ENCODE data around the gene IGFBP1. TPM values are rescaled to one million over a fixed set of nuclear protein-coding genes. Genes with fewer than 3 reads are reported as not detected.

The IGFBP1 gene
- total RNA-seq, 5 donors from 2014 or later (not counting 1 experiment from before 2014, with no cell fraction given) = 0.38 to 0.44 TPM; not detected in 3

- CTCF ChIA-PET = no interaction called here
- WGBS (ENCODE audit: insufficient coverage) = 52% methylated on average over 3 of the region's 3 CpGs
- no peak for ATAC-seq (replicated peaks in 1 of 4)
- POLR2A ChIA-PET = no interaction called here
- no peaks in the 10 kb centered on the region for H3K36me3 Mint-ChIP-seq
- no peak overlapping the region for H3K4me3 ChIP-seq (ENCODE audit: control insufficient read depth in 1 of 2, extremely low read depth in 1 of 2, low read length in 1 of 2)
- no peak overlapping the region for H3K4me3 Mint-ChIP-seq
- H3K4me1 Mint-ChIP-seq = no peaks in the 10 kb centered on the region
- peaks cover 2 to 10% of the 10 kb centered on the region in 2 donors for H3K27me3 Mint-ChIP-seq
- no peak overlapping the region for H3K27ac Mint-ChIP-seq
- H3K27me3 ChIP-seq (replicated peaks in 1 of 2; ENCODE audit: control insufficient read depth in 2 of 2, extremely low read depth in 1 of 2, insufficient read depth in 2 of 2, low read length in 1 of 2) = peaks cover 0 to 3% of the 10 kb centered on the region in 2 experiments
- no peak overlapping the region for H3K27ac ChIP-seq (ENCODE audit: low read length)
- no peaks in the 10 kb centered on the region for H3K4me1 ChIP-seq (ENCODE audit: control insufficient read depth in 1 of 2, extremely low read depth in 1 of 2, insufficient read depth in 2 of 2, low read length in 2 of 2)
- DNase-seq = no peak
- H3K36me3 ChIP-seq (ENCODE audit: control insufficient read depth in 2 of 2, extremely low read depth in 1 of 2, insufficient read depth in 1 of 2, low read length in 1 of 2) = no peaks in the 10 kb centered on the region
- no peaks in the 10 kb centered on the region for H3K9me3 ChIP-seq
- H3K9me3 Mint-ChIP-seq = peaks cover 3 to 9% (median 8%) of the 10 kb centered on the region in 3 donors
Observed at GRCh38 chr7:45878457-45879144, 9.7 kb upstream of the IGFBP1 start.

GRCh38 chr7:45880433-45880860, 7.8 kb upstream of the IGFBP1 start:
- Histone ChIP-seq H3K4me3 (ENCODE audit: control insufficient read depth in 1 of 2, extremely low read depth in 1 of 2, low read length in 1 of 2) (no peak overlapping the region), H3K9me3 (no peaks in the 10 kb centered on the region), H3K36me3 (ENCODE audit: control insufficient read depth in 2 of 2, extremely low read depth in 1 of 2, insufficient read depth in 1 of 2, low read length in 1 of 2) (no peaks in the 10 kb centered on the region), H3K4me1 (ENCODE audit: control insufficient read depth in 1 of 2, extremely low read depth in 1 of 2, insufficient read depth in 2 of 2, low read length in 2 of 2) (no peaks in the 10 kb centered on the region), H3K27ac (ENCODE audit: low read length) (no peak overlapping the region), H3K27me3 (replicated peaks in 1 of 2; ENCODE audit: control insufficient read depth in 2 of 2, extremely low read depth in 1 of 2, insufficient read depth in 2 of 2, low read length in 1 of 2) (peaks cover 0 to 13% of the 10 kb centered on the region in 2 experiments)
- Mint-ChIP-seq H3K4me3 (no peak overlapping the region), H3K27ac (no peak overlapping the region), H3K4me1 (no peaks in the 10 kb centered on the region), H3K27me3 (peaks cover 14 to 23% of the 10 kb centered on the region in 2 donors), H3K9me3 (peaks cover 3 to 9% (median 8%) of the 10 kb centered on the region in 3 donors), H3K36me3 (no peaks in the 10 kb centered on the region)
- 92% methylated on average over 4 of the region's 7 CpGs for WGBS (ENCODE audit: insufficient coverage)
- DNase-seq (no peak), ATAC-seq (replicated peaks in 1 of 4) (no peak)
- POLR2A ChIA-PET = no interaction called here
- CTCF ChIA-PET = no interaction called here

GRCh38 chr7:45881280-45881758, 7.0 kb upstream of the IGFBP1 start:
- no peak for ATAC-seq (replicated peaks in 1 of 4)
- no peak overlapping the region for H3K4me3 ChIP-seq (ENCODE audit: control insufficient read depth in 1 of 2, extremely low read depth in 1 of 2, low read length in 1 of 2)
- H3K36me3 ChIP-seq (ENCODE audit: control insufficient read depth in 2 of 2, extremely low read depth in 1 of 2, insufficient read depth in 1 of 2, low read length in 1 of 2) = no peaks in the 10 kb centered on the region
- no peaks in the 10 kb centered on the region for H3K9me3 ChIP-seq
- CTCF ChIA-PET = interaction anchor here in 1 of 2 donors (0.6 kb wide), 1 partner anchor 90 kb away, joined by 3 read pairs; no protein-coding TSS in a partner anchor
- H3K9me3 Mint-ChIP-seq = peaks cover 3 to 9% (median 8%) of the 10 kb centered on the region in 3 donors
- H3K27me3 Mint-ChIP-seq = peaks cover 18 to 29% of the 10 kb centered on the region in 2 donors
- no peaks in the 10 kb centered on the region for H3K4me1 Mint-ChIP-seq
- H3K4me1 ChIP-seq (ENCODE audit: control insufficient read depth in 1 of 2, extremely low read depth in 1 of 2, insufficient read depth in 2 of 2, low read length in 2 of 2) = no peaks in the 10 kb centered on the region
- H3K4me3 Mint-ChIP-seq = no peak overlapping the region
- H3K27ac Mint-ChIP-seq = no peak overlapping the region
- H3K36me3 Mint-ChIP-seq = no peaks in the 10 kb centered on the region
- no peak for DNase-seq
- POLR2A ChIA-PET = no interaction called here
- WGBS (ENCODE audit: insufficient coverage) = 100% methylated on average over 3 of the region's 9 CpGs
- peaks cover 0 to 14% of the 10 kb centered on the region in 2 experiments for H3K27me3 ChIP-seq (replicated peaks in 1 of 2; ENCODE audit: control insufficient read depth in 2 of 2, extremely low read depth in 1 of 2, insufficient read depth in 2 of 2, low read length in 1 of 2)
- no peak overlapping the region for H3K27ac ChIP-seq (ENCODE audit: low read length)

GRCh38 chr7:45881759-45882464, 6.4 kb upstream of the IGFBP1 start:
- no peak for DNase-seq
- 60% methylated on average over 10 of the region's 12 CpGs for WGBS (ENCODE audit: insufficient coverage)
- Mint-ChIP-seq H3K4me3 (no peak overlapping the region), H3K27ac (no peak overlapping the region), H3K36me3 (no peaks in the 10 kb centered on the region), H3K9me3 (peaks cover 3 to 9% (median 8%) of the 10 kb centered on the region in 3 donors), H3K27me3 (peaks cover 24 to 35% of the 10 kb centered on the region in 2 donors), H3K4me1 (no peaks in the 10 kb centered on the region)
- ChIA-PET POLR2A (no interaction called here), CTCF (interaction anchor here in 1 of 2 donors (0.6 kb wide), 1 partner anchor 91 kb away, joined by 3 read pairs; no protein-coding TSS in a partner anchor)
- no peaks in the 10 kb centered on the region for H3K9me3 ChIP-seq
- H3K27ac ChIP-seq (ENCODE audit: low read length) = no peak overlapping the region
- H3K4me1 ChIP-seq (ENCODE audit: control insufficient read depth in 1 of 2, extremely low read depth in 1 of 2, insufficient read depth in 2 of 2, low read length in 2 of 2) = no peaks in the 10 kb centered on the region
- H3K27me3 ChIP-seq (replicated peaks in 1 of 2; ENCODE audit: control insufficient read depth in 2 of 2, extremely low read depth in 1 of 2, insufficient read depth in 2 of 2, low read length in 1 of 2) = peaks cover 0 to 14% of the 10 kb centered on the region in 2 experiments
- no peak for ATAC-seq (replicated peaks in 1 of 4)
- H3K36me3 ChIP-seq (ENCODE audit: control insufficient read depth in 2 of 2, extremely low read depth in 1 of 2, insufficient read depth in 1 of 2, low read length in 1 of 2) = no peaks in the 10 kb centered on the region
- H3K4me3 ChIP-seq (ENCODE audit: control insufficient read depth in 1 of 2, extremely low read depth in 1 of 2, low read length in 1 of 2) = no peak overlapping the region

- Histone ChIP-seq H3K9me3 (no peaks in the 10 kb centered on the region), H3K4me3 (ENCODE audit: control insufficient read depth in 1 of 2, extremely low read depth in 1 of 2, low read length in 1 of 2) (no peak overlapping the region), H3K27me3 (replicated peaks in 1 of 2; ENCODE audit: control insufficient read depth in 2 of 2, extremely low read depth in 1 of 2, insufficient read depth in 2 of 2, low read length in 1 of 2) (peaks cover 0 to 17% of the 10 kb centered on the region in 2 experiments), H3K27ac (ENCODE audit: low read length) (no peak overlapping the region), H3K4me1 (ENCODE audit: control insufficient read depth in 1 of 2, extremely low read depth in 1 of 2, insufficient read depth in 2 of 2, low read length in 2 of 2) (no peaks in the 10 kb centered on the region), H3K36me3 (ENCODE audit: control insufficient read depth in 2 of 2, extremely low read depth in 1 of 2, insufficient read depth in 1 of 2, low read length in 1 of 2) (no peaks in the 10 kb centered on the region)
- POLR2A ChIA-PET = no interaction called here
- Mint-ChIP-seq H3K36me3 (no peaks in the 10 kb centered on the region), H3K4me3 (no peak overlapping the region), H3K4me1 (no peaks in the 10 kb centered on the region), H3K27ac (no peak overlapping the region), H3K27me3 (peaks cover 29 to 40% of the 10 kb centered on the region in 2 donors), H3K9me3 (peaks cover 0 to 9% (median 8%) of the 10 kb centered on the region in 3 donors)
- CTCF ChIA-PET = no interaction called here
- ATAC-seq (replicated peaks in 1 of 4) = no peak
- DNase-seq = no peak
- WGBS (ENCODE audit: insufficient coverage) = 55% methylated on average over 2 of the region's 5 CpGs
Observed at GRCh38 chr7:45882465-45882810, 5.8 kb upstream of the IGFBP1 start.

GRCh38 chr7:45884136-45884535, 4.2 kb upstream of the IGFBP1 start:
- Mint-ChIP-seq H3K4me1 (peaks cover 0 to 5% (median 2%) of the 10 kb centered on the region in 3 donors), H3K9me3 (peaks cover 0 to 4% (median 2%) of the 10 kb centered on the region in 3 donors), H3K27me3 (peaks cover 42 to 50% of the 10 kb centered on the region in 2 donors), H3K36me3 (no peaks in the 10 kb centered on the region), H3K4me3 (no peak overlapping the region), H3K27ac (no peak overlapping the region)
- WGBS (ENCODE audit: insufficient coverage) = 82% methylated on average over 4 of the region's 4 CpGs
- Histone ChIP-seq H3K4me1 (ENCODE audit: control insufficient read depth in 1 of 2, extremely low read depth in 1 of 2, insufficient read depth in 2 of 2, low read length in 2 of 2) (no peaks in the 10 kb centered on the region), H3K27ac (ENCODE audit: low read length) (no peak overlapping the region), H3K27me3 (replicated peaks in 1 of 2; ENCODE audit: control insufficient read depth in 2 of 2, extremely low read depth in 1 of 2, insufficient read depth in 2 of 2, low read length in 1 of 2) (peaks cover 0 to 31% of the 10 kb centered on the region in 2 experiments), H3K36me3 (ENCODE audit: control insufficient read depth in 2 of 2, extremely low read depth in 1 of 2, insufficient read depth in 1 of 2, low read length in 1 of 2) (no peaks in the 10 kb centered on the region), H3K9me3 (no peaks in the 10 kb centered on the region), H3K4me3 (ENCODE audit: control insufficient read depth in 1 of 2, extremely low read depth in 1 of 2, low read length in 1 of 2) (no peak overlapping the region)
- no peak for ATAC-seq (replicated peaks in 1 of 4)
- CTCF ChIA-PET = no interaction called here
- DNase-seq = no peak
- POLR2A ChIA-PET = no interaction called here
